Superior temporal gyrus (tissue), 1 donor: Measurements from ENCODE around the gene BRD8.

ENCODE experiments used
- DNase-seq: peaks from one replicate; pipeline ENCODE4 v3.0.0-alpha.2; 2016; ENCODE audit errors: extremely low spot score

Gene BRD8

DNA sequence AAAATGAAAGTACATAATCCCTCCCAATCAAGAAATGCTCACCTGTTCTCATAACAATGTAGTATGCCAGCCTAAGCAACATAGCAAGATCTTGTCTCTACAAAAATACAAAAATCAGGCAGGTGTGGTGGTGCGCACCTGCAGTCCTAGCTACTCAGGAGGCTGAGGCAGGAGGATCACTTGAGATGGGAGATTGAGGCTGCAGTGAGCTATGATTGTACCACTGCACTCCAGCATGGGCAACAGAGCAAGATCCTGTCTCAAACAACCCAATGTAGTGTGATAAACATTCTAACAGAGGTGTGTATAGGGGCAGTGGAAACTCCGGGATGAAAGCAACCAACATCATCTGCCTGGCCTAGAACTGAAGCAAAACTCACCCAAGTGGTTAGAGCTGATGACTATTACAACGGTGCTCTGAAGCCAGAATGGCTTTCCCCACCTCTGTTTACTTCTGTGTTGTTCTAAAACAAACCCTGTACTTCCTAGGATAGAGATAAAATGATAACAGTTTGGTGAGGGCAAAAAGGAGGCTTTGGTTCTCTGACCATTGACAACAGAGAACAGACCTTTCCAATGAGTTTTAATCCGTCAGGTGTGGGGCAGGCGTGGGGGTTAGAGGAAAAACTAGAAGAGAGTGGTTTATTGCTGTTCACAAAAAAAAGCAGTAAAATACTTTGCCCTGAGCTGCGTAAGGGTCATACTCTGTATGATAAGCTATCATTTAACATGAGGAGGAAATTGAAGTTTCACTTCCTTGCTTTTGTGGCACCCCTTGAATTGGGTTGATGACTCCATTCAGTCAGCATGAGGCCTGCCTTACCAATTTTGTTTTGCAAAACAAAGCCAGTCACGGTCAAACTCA is 75.7 kb downstream of the BRD8 start:
- DNase-seq: no peak

- no peak for DNase-seq
Observed at GRCh38 chr5:138096997-138097828, 81.2 kb downstream of the BRD8 start.

- DNase-seq: no peak
Observed at GRCh38 chr5:138096363-138096762, 82.1 kb downstream of the BRD8 start.

DNA sequence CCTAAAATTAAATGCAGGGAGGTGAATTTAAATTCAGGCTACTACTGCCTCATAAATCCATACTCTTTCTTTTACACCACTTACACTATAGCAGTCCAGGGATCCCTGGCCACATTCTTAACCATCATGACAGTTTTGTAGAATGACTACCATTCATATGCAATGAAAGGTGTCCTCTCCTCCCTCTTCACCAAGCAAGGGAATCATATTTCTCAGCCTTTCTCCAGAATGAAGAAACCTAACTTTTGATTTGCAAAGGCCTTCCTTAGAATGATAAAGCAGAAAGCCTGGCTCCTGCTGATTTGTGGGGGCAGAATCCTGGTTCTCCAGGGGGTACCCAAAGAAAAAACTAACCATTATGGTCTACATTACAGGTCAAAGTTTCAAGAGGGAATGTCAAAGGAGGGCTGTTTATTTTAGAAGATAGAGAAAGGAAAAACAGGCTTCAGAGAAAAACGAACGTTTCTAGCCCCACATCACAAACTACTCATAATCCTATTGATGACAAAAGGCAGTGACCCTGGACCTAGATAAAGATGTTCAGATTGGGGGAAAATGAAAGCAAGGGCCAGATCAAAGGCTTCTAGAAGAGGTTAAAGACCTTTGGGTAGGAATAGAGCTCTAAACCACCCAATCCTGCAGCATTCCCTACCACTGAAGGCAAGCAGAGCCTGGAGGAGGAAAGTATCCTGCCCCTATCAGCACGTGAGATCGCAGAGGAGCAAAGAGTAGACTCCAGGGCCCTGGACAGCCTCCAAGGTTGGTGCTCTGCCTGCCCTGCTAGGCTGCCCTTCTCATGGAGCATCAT is 83.1 kb downstream of the BRD8 start:
- DNase-seq: no peak

- no peak for DNase-seq
Observed at GRCh38 chr5:138093036-138093435, 85.4 kb downstream of the BRD8 start.

DNA sequence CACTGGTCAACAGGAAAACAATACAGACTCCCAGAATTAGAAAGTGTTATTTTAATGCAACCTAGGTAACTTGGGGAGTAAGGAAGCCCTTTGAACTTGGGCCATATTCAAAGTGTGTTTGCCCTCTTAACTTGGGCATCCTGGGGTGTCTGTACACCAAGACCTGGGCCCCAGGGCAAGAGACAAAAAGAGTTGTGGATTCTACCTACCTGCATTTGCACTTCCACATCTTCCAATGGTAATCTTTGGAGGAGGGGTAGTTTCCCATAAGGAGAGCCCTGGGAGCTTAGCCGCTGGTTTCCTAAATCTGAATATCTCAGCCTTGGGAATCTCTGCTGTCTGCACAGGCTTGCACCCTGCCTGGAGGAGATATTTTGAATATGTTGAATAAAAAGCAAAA is 86.1 kb downstream of the BRD8 start:
- DNase-seq: no peak

DNA sequence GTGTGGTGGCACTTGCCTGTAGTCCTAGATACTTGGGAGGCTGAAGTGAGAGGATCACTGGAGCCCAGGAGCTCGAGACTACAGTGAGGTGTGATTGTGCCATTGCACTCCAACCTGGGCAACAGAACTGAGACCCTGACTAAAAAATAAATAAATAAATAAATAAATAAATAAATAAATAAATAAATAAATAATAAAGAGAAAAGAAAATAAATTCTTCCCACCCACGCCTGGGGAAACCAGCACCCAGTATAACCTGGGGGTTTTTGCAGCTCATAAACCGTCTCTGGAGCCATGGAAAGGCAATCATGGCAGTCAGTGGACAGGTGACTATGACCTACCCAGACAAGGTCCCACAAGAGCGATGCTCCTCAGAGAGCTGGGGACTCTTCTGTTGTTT is 86.7 kb downstream of the BRD8 start:
- no peak for DNase-seq
